Fibroblast of villous mesenchyme (primary cell): ENCODE results near the gene TMED9. TPM values are rescaled to one million over a fixed set of nuclear protein-coding genes. Genes with fewer than 3 reads are reported as not detected.

Source experiments
- DNase-seq: peaks from one replicate; pipeline ENCODE4 v3.0.0-alpha.2; 2010; ENCODE audit warnings: low read depth
- H3K4me3 ChIP-seq: 2 replicates; pipeline ENCODE4 v1.5.1; 2011; ENCODE audit warnings: low read depth, mild to moderate bottlenecking, low read length
- total RNA-seq: library from RNA; depleted of rRNA; stranded (reverse); fragments of >200 nt; gene quantifications from 2 replicates; pipeline ENCODE4 v1.2.3, GENCODE V29; 2012
- TF ChIP-seq, protein P1 (sequence below): IDR thresholded peaks from 2 replicates; pipeline ENCODE4 v1.5.1; 2012; ENCODE audit warnings: low read depth, mild to moderate bottlenecking, low read length; ENCODE audit not compliant: insufficient read depth

Gene TMED9
- total RNA-seq, 1 donor, result 130 TPM

DNA sequence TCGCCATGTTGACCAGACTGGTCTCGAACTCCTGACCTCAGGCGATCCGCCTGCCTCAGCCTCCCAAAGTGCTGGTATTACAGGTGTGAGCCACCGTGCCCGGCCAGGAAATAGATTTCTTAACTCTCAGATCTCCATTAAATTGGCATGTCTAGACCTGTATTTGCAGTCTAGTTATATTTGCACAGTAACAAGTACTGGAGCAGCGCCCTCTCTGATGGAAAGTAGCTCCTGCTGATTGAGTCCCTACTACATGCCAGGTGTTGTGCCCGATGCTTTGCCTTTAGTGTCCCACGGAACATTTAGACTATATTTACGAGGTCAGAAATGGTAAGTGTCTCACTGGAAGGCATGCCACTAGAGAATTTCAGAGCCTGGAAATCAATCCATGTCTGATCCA, 15.8 kb upstream of the TMED9 start:
- no peak overlapping the region for H3K4me3 ChIP-seq
- no peak for DNase-seq
- TF ChIP-seq, protein P1, sequence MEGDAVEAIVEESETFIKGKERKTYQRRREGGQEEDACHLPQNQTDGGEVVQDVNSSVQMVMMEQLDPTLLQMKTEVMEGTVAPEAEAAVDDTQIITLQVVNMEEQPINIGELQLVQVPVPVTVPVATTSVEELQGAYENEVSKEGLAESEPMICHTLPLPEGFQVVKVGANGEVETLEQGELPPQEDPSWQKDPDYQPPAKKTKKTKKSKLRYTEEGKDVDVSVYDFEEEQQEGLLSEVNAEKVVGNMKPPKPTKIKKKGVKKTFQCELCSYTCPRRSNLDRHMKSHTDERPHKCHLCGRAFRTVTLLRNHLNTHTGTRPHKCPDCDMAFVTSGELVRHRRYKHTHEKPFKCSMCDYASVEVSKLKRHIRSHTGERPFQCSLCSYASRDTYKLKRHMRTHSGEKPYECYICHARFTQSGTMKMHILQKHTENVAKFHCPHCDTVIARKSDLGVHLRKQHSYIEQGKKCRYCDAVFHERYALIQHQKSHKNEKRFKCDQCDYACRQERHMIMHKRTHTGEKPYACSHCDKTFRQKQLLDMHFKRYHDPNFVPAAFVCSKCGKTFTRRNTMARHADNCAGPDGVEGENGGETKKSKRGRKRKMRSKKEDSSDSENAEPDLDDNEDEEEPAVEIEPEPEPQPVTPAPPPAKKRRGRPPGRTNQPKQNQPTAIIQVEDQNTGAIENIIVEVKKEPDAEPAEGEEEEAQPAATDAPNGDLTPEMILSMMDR, result no peak

DNA sequence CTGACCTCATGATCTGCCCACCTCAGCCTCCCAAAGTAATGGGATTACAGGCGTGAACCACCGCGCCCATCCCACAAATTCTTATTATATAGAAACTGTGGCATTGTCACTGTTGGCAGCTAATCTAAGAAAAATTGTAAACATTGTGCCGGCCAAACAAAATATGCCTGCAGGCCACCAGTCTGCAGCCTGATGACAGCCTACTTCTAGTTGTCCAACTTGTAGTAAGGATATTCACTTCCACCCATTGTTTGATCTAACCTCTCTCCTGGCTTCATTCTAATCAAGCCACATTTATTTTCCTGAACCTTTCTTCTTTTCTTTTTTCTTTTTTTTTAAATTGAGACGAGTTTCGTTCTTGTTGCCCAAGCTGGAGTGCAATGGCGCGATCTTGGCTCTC, 13.7 kb upstream of the TMED9 start:
- TF ChIP-seq, protein P1, result no peak
- DNase-seq, result no peak
- H3K4me3 ChIP-seq, result no peak overlapping the region

DNA sequence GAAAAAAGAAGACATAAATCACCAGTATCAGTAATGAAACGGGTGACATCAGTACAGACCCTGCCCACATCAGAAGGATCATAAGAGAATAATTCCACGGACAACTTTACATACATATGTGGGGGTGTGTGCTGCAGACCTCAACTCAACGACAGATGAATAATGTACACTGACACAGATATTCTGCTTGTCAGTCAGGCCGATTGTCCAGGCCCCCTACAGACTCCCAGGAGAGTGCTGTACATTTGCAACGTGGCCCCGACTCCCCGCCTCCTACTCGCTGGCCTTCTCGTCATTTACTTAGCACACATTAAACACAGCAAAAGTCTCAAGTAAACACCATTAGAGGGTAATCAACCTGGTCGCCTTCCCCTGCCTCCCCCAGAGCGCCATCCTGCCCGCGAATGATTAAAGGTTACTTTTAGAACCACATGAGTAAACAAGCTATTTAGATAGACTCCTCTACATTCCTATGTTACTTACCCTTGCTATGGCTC, 3.5 kb upstream of the TMED9 start:
- DNase-seq, result no peak

DNA sequence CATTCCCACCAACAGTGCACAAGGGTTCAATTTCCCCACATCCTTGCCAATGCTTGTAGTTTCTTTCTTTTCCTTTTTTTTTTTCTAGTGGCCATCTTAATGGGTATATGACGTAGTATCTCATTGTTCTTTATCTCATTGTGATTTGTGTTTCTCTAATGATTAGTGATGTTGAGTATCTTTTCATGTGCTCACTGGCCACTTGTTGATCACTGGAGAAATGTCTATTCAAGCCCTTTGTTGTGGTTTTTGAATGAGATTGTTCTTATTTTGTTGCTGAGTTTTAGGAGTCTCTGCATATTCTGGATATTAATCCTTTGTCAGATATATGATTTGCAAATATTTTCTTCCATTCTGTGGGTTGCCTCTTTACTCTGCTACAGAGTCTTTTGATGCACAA, 1.6 kb upstream of the TMED9 start:
- TF ChIP-seq, protein P1, result no peak
- H3K4me3 ChIP-seq, result no peak overlapping the region
- no peak for DNase-seq

More for the DNA sequence above, 3.5 kb upstream of the TMED9 start:
- no peak overlapping the region for H3K4me3 ChIP-seq
- TF ChIP-seq, protein P1, result no peak

DNA sequence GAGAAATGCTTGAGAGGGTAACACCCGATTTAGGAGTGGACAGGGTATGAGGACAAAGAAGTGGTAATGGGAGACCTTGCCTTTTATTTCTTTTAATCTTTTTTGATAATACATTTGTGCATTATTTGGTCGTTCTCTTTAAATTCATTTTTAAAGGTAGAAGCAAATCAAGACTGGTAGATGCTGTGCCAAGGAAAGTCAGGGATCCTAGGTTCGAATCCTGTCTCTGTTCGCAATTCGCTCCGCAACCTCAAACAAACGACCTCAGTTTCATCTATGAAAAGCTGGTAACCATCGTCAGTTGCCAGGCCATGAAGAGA, 353 bp upstream of the TMED9 start:
- TF ChIP-seq, protein P1, result no peak
- peak overlapping the region; percentile 90 for H3K4me3 ChIP-seq
- DNase-seq, result no peak

DNA sequence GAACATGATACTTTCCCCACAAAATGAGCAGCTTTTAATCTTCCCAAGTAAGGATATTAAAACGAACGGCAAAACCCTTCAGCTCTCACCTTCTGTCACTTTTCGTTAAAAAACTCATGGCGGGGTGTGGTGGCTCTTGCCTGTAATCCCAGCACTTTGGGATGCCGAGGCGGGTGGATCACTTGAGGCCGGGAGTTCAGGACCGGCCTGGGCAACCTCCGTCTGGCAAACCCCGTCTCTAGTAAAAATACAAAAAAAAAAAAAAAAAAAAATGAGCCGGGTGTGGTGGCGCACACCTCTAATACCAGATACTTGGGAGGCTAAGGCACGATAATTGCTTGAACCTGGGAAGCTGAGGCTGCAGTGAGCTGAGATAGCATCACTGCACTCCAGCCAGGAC, 902 bp downstream of the TMED9 start:
- no peak for DNase-seq
- TF ChIP-seq, protein P1, result no peak
- peak overlapping the region; percentile 90 for H3K4me3 ChIP-seq

DNA sequence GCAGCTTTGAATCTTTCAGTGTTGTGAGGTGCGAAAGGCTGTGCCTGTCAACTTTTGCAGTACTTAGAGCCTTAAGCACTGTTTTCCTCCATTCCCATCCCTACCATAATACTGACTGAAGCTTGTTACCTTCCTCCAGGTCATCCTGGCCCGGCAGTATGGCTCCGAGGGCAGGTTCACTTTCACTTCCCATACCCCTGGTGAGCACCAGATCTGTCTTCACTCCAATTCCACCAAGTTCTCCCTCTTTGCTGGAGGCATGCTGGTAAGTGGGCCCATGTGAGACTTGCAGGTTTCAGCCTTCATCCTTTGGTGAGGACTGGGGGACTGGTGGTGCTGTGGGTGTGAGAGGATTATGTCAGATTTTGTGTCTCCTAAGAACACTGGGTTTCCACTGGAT, 1.5 kb downstream of the TMED9 start:
- H3K4me3 ChIP-seq, result peak overlapping the region; percentile 90
- DNase-seq, result no peak
- TF ChIP-seq, protein P1, result no peak
